ENCODE measurements around the gene BICRAL.

DNA sequence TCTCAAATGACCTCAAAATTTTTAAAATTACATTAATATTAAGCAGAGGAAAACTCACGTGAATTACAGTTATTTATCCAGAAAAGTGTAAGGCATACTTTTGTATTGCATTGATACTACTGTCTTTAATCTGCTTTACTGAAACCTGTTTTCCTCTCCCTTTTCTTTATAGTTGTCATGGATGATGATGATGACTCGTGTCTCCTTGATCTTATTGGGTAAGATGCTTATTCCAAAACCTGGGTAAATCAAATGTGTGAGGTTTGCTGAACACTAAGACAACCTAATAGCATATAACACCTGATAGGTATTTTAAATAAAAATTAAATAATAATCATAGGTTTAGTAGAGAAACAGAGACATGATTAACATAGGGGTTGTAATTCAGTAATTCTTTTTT lies 40.0 kb downstream of the BICRAL start:
- TF ChIP-seq, protein P1, sequence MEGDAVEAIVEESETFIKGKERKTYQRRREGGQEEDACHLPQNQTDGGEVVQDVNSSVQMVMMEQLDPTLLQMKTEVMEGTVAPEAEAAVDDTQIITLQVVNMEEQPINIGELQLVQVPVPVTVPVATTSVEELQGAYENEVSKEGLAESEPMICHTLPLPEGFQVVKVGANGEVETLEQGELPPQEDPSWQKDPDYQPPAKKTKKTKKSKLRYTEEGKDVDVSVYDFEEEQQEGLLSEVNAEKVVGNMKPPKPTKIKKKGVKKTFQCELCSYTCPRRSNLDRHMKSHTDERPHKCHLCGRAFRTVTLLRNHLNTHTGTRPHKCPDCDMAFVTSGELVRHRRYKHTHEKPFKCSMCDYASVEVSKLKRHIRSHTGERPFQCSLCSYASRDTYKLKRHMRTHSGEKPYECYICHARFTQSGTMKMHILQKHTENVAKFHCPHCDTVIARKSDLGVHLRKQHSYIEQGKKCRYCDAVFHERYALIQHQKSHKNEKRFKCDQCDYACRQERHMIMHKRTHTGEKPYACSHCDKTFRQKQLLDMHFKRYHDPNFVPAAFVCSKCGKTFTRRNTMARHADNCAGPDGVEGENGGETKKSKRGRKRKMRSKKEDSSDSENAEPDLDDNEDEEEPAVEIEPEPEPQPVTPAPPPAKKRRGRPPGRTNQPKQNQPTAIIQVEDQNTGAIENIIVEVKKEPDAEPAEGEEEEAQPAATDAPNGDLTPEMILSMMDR (conservative IDR thresholded peaks at IDR 0.05 in 1 of 2, IDR thresholded peaks at IDR 0.05 in 1 of 2; ENCODE audit: low read depth in 1 of 2, low read length in 2 of 2), result no peak
- TF ChIP-seq EZH2 (IDR thresholded peaks at IDR 0.05; ENCODE audit: low read length, missing control alignments), result no peak
